A673 (cell line): ENCODE measurements around the gene ELAPOR1. TPM values are rescaled to one million over a fixed set of nuclear protein-coding genes. Genes with fewer than 3 reads are reported as not detected.

ENCODE experiments used
- BruUV-seq: library from RNA; stranded (reverse); fragments of 400-500 nt; replicated peaks from 2 replicates; lab custom pipeline; 2021; lab: Mats Ljungman, UMichigan
- CTCF ChIA-PET: fragments of 300-600 bp; sonication (Branson Sonifier 250); formaldehyde crosslinking; loops from one replicate; lab custom pipeline; 2022; ENCODE audit warnings: antibody characterized with exemption; lab: Charles Lee
- POLR2A ChIA-PET: fragments of 300-600 bp; sonication (Branson Sonifier 250); formaldehyde crosslinking; loops from one replicate; lab custom pipeline; 2022; ENCODE audit warnings: antibody characterized with exemption; ENCODE audit not compliant: low non-redundant PET; lab: Charles Lee
- DNase-seq: peaks from one replicate; pipeline ENCODE4 v3.0.0-alpha.2; 2015; ENCODE audit warnings: low spot score
- H3K27ac ChIP-seq: fragments of 200-600 bp; sonication (generic); 2 replicates; pipeline ENCODE4 v1.5.1; 2016; ENCODE audit warnings: mixed run types, low read depth, mild to moderate bottlenecking, mixed read lengths, antibody characterized with exemption, low read length; ENCODE audit not compliant: poor library complexity, severe bottlenecking
- H3K27me3 ChIP-seq: fragments of 200-600 bp; sonication (generic); replicated peaks from 2 replicates; pipeline ENCODE4 v1.6.1; 2017; ENCODE audit warnings: mixed run types, low read depth, mild to moderate bottlenecking, mixed read lengths, antibody characterized with exemption, low read length; ENCODE audit not compliant: insufficient read depth, poor library complexity
- H3K36me3 ChIP-seq: fragments of 200-600 bp; sonication (generic); 2 replicates; pipeline ENCODE4 v1.6.1; 2016; ENCODE audit warnings: mixed run types, mild to moderate bottlenecking, mixed read lengths, antibody characterized with exemption, low read length; ENCODE audit not compliant: insufficient read depth, poor library complexity, severe bottlenecking
- H3K4me1 ChIP-seq: fragments of 200-600 bp; sonication (generic); 2 replicates; pipeline ENCODE4 v1.6.1; 2017; ENCODE audit warnings: mixed run types, mild to moderate bottlenecking, mixed read lengths, antibody characterized with exemption, low read length; ENCODE audit not compliant: insufficient read depth, poor library complexity, severe bottlenecking
- H3K4me3 ChIP-seq: fragments of 200-600 bp; sonication (generic); 2 replicates; pipeline ENCODE4 v1.5.1; 2016; ENCODE audit warnings: low read depth, mixed run types, mild to moderate bottlenecking, mixed read lengths, low read length; ENCODE audit not compliant: poor library complexity, severe bottlenecking
- H3K9me3 ChIP-seq: fragments of 200-600 bp; sonication (generic); 2 replicates; pipeline ENCODE4 v1.6.1; 2016; ENCODE audit warnings: mixed run types, low read depth, mild to moderate bottlenecking, mixed read lengths, antibody characterized with exemption, low read length; ENCODE audit not compliant: poor library complexity, severe bottlenecking
- CTCF ChIP-seq: fragments of 300-800, 200-600 bp; sonication (generic); conservative IDR thresholded peaks from 2 replicates; pipeline ENCODE4 v1.5.1; 2017; ENCODE audit warnings: low read depth, mild to moderate bottlenecking, antibody characterized with exemption, low read length, moderate library complexity, mixed read lengths
- EZH2 ChIP-seq: fragments of 200-600 bp; sonication (generic); IDR thresholded peaks from 2 replicates; pipeline ENCODE4 v1.6.1; 2017; ENCODE audit warnings: borderline replicate concordance, low read depth, mild to moderate bottlenecking, mixed read lengths, antibody characterized with exemption, low read length; ENCODE audit not compliant: poor library complexity, severe bottlenecking
- intact Hi-C: fragments of 100-400 bp; cut with micrococcal nuclease; formaldehyde crosslinking; loops from one replicate; pipeline ENCODE4 v1.10.0; 2022; ENCODE audit not compliant: unreplicated experiment
- total RNA-seq: library from RNA; stranded (reverse); gene quantifications from 2 replicates; pipeline ENCODE4 v1.2.3, GENCODE V29; 2021

Gene ELAPOR1
- total RNA-seq, 1 experiment from 2014 or later: 0.24 TPM

- intact Hi-C loops: no loop called here
- no peak overlapping the region for H3K27ac ChIP-seq
- TF ChIP-seq EZH2 (no peak), CTCF (no peak)
- no peaks in the 10 kb centered on the region for H3K36me3 ChIP-seq
- H3K4me3 ChIP-seq: no peak overlapping the region
- POLR2A ChIA-PET: no interaction called here
- no peak for DNase-seq
- CTCF ChIA-PET: no interaction called here
- no peaks in the 10 kb centered on the region for H3K27me3 ChIP-seq
- no TSS peak for BruUV-seq
- H3K9me3 ChIP-seq: no peaks in the 10 kb centered on the region
- H3K4me1 ChIP-seq: no peaks in the 10 kb centered on the region
Measured at GRCh38 chr1:109083501-109083900, 30.4 kb upstream of the ELAPOR1 start.

- H3K36me3 ChIP-seq: no peaks in the 10 kb centered on the region
- no peaks in the 10 kb centered on the region for H3K9me3 ChIP-seq
- TF ChIP-seq EZH2 (no peak), CTCF (no peak)
- CTCF ChIA-PET: no interaction called here
- no peak overlapping the region for H3K27ac ChIP-seq
- no TSS peak for BruUV-seq
- no peak overlapping the region for H3K4me3 ChIP-seq
- no peak for DNase-seq
- H3K4me1 ChIP-seq: no peaks in the 10 kb centered on the region
- intact Hi-C loops: no loop called here
- POLR2A ChIA-PET: no interaction called here
- no peaks in the 10 kb centered on the region for H3K27me3 ChIP-seq
Measured at GRCh38 chr1:109083923-109084322, 30.0 kb upstream of the ELAPOR1 start.

- Histone ChIP-seq H3K4me1 (no peaks in the 10 kb centered on the region), H3K27ac (no peak overlapping the region), H3K27me3 (no peaks in the 10 kb centered on the region), H3K4me3 (no peak overlapping the region), H3K36me3 (no peaks in the 10 kb centered on the region), H3K9me3 (no peaks in the 10 kb centered on the region)
- TF ChIP-seq EZH2 (no peak), CTCF (no peak)
- ChIA-PET POLR2A (interaction anchor here (0.8 kb wide), 1 partner anchor 535 kb away, joined by 3 read pairs; no protein-coding TSS in a partner anchor), CTCF (no interaction called here)
- intact Hi-C loops: no loop called here
- no peak for DNase-seq
- BruUV-seq: no TSS peak
Measured at GRCh38 chr1:109084563-109085517, 29.1 kb upstream of the ELAPOR1 start.
